ENCODE data around the gene TEPSIN. TPM values are rescaled to one million over a fixed set of nuclear protein-coding genes. Genes with fewer than 3 reads are reported as not detected.

The TEPSIN gene
- total and polyA plus RNA-seq, 4 donors: 3.2 to 22.9 (median 10.7) TPM

DNA sequence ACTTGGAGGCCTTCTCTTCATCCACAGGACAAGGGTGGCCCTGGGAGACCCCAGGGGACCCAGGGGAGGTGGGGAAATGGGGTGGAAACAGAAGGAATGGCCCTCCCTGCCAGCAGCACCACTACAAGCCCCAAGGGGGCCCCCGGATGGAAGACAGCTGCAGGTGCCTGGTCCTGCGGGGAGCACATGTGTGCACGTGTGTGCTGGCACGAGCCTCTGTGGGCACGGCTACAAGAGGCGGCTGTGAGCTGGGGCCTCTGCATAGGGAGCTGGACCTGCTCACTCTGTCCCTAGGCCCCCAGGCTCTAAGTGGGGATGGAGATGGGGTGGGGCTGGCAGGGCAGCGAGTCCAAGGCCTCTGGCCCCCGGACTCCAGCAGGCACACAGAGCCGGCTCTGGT lies 59.6 kb downstream of the TEPSIN start (continued):
- TF ChIP-seq, protein P1, sequence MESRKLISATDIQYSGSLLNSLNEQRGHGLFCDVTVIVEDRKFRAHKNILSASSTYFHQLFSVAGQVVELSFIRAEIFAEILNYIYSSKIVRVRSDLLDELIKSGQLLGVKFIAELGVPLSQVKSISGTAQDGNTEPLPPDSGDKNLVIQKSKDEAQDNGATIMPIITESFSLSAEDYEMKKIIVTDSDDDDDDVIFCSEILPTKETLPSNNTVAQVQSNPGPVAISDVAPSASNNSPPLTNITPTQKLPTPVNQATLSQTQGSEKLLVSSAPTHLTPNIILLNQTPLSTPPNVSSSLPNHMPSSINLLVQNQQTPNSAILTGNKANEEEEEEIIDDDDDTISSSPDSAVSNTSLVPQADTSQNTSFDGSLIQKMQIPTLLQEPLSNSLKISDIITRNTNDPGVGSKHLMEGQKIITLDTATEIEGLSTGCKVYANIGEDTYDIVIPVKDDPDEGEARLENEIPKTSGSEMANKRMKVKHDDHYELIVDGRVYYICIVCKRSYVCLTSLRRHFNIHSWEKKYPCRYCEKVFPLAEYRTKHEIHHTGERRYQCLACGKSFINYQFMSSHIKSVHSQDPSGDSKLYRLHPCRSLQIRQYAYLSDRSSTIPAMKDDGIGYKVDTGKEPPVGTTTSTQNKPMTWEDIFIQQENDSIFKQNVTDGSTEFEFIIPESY (IDR thresholded peaks at IDR 0.05): no peak

Other genes with a start within 250 kb of the TEPSIN start
- gene CHMP6, start 247.2 kb downstream of the TEPSIN start, total RNA-seq: 10 to 100 TPM in 1 of 2 donors, 1 to 10 TPM in 1; 9.6 to 14.5 TPM
- gene CHMP6, start 247.2 kb downstream of the TEPSIN start, polyA plus RNA-seq: 10 to 100 TPM; 19.0 to 24.0 TPM
- 10 to 100 TPM in 1 of 2 donors, 1 to 10 TPM in 1; 8.1 to 42.5 TPM for gene BAIAP2, start 203.9 kb downstream of the TEPSIN start, total RNA-seq
- gene BAIAP2, start 203.9 kb downstream of the TEPSIN start, polyA plus RNA-seq: 10 to 100 TPM; 47.3 to 61.3 TPM
- gene PVALEF, start 73.5 kb downstream of the TEPSIN start, total RNA-seq: not detected
- not detected for gene PVALEF, start 73.5 kb downstream of the TEPSIN start, polyA plus RNA-seq
- 1 to 10 TPM in 1 of 2 donors, under 1 TPM in 1; 0.79 to 2.3 TPM for gene AATK, start 72.8 kb downstream of the TEPSIN start, total RNA-seq
- under 1 TPM; 0.24 to 0.45 TPM for gene AATK, start 72.8 kb downstream of the TEPSIN start, polyA plus RNA-seq
- 1 to 10 TPM; 2.4 to 6.3 TPM for gene CEP131, start 16.1 kb downstream of the TEPSIN start, total RNA-seq
- 1 to 10 TPM in 1 of 2 donors, under 1 TPM in 1; 0.71 to 2.0 TPM for gene CEP131, start 16.1 kb downstream of the TEPSIN start, polyA plus RNA-seq
- 10 to 100 TPM in 1 of 2 donors, 1 to 10 TPM in 1; 8.3 to 11.6 TPM for gene NDUFAF8, start 263 bp upstream of the TEPSIN start, total RNA-seq
- 10 to 100 TPM; 19.3 to 67.4 TPM for gene NDUFAF8, start 263 bp upstream of the TEPSIN start, polyA plus RNA-seq
- gene SLC38A10, start 56.3 kb upstream of the TEPSIN start, total RNA-seq: 100 to 1,000 TPM in 1 of 2 donors, 10 to 100 TPM in 1; 34.2 to 117 TPM
- 10 to 100 TPM; 29.3 to 75.2 TPM for gene SLC38A10, start 56.3 kb upstream of the TEPSIN start, polyA plus RNA-seq
- gene BAHCC1, start 156.4 kb upstream of the TEPSIN start, total RNA-seq: 1 to 10 TPM; 3.2 to 3.9 TPM
- 1 to 10 TPM in 1 of 2 donors, under 1 TPM in 1; 0.76 to 1.9 TPM for gene BAHCC1, start 156.4 kb upstream of the TEPSIN start, polyA plus RNA-seq